Fibroblast of lung (primary cell): ENCODE measurements around the gene VPS54. TPM values are rescaled to one million over a fixed set of nuclear protein-coding genes. Genes with fewer than 3 reads are reported as not detected.

ENCODE experiments used
- DNase-seq, 2 donors: peaks; one replicate each; pipeline versions ENCODE4 v3.0.0 to v3.0.0-alpha.2; 2010; ENCODE audit warnings: low read depth in 2 of 2
- H2AFZ ChIP-seq: 2 replicates; pipeline ENCODE4 v1.5.1; 2012; ENCODE audit warnings: low read length, control low read depth, inconsistent platforms
- H3K27ac ChIP-seq: 2 replicates; pipeline ENCODE4 v1.5.1; 2011; ENCODE audit warnings: low read length, control low read depth; ENCODE audit not compliant: insufficient read depth
- H3K27me3 ChIP-seq: 2 replicates; pipeline ENCODE4 v1.5.1; 2011; ENCODE audit warnings: mild to moderate bottlenecking, low read length; ENCODE audit not compliant: control insufficient read depth, insufficient read depth
- H3K36me3 ChIP-seq: 2 replicates; pipeline ENCODE4 v1.5.1; 2011; ENCODE audit warnings: low read length; ENCODE audit not compliant: control insufficient read depth, insufficient read depth
- H3K4me1 ChIP-seq: 2 replicates; pipeline ENCODE4 v1.5.1; 2011; ENCODE audit warnings: low read length; ENCODE audit not compliant: control insufficient read depth, insufficient read depth; ENCODE audit errors: extremely low read depth
- H3K4me2 ChIP-seq: 2 replicates; pipeline ENCODE4 v1.5.1; 2011; ENCODE audit warnings: low read length, control low read depth; ENCODE audit not compliant: insufficient read depth; ENCODE audit errors: extremely low read depth
- H3K4me3 ChIP-seq, 4 experiments: fragments of 200-600 bp in 1 of 4; sonication (generic) in 1 of 4; replicated peaks in 1 of 4; 2 replicates each; pipeline ENCODE4 v1.5.1; 2011 to 2016; ENCODE audit warnings: low read length in 4 of 4, low read depth in 3 of 4, mild to moderate bottlenecking in 3 of 4, control low read depth in 2 of 4, inconsistent platforms in 1 of 4, mixed read lengths in 1 of 4; ENCODE audit not compliant: insufficient read depth in 1 of 4; ENCODE audit errors: control extremely low read depth in 1 of 4
- H3K79me2 ChIP-seq: 2 replicates; pipeline ENCODE4 v1.5.1; 2012; ENCODE audit warnings: mild to moderate bottlenecking, low read length, inconsistent platforms; ENCODE audit not compliant: control insufficient read depth, insufficient read depth
- H3K9ac ChIP-seq: 2 replicates; pipeline ENCODE4 v1.5.1; 2011; ENCODE audit warnings: mild to moderate bottlenecking, low read length, control low read depth; ENCODE audit not compliant: insufficient read depth
- H3K9me3 ChIP-seq: 2 replicates; pipeline ENCODE4 v1.5.1; 2012; ENCODE audit warnings: low read depth, low read length; ENCODE audit not compliant: control insufficient read depth, insufficient read depth
- H4K20me1 ChIP-seq: 2 replicates; pipeline ENCODE4 v1.5.1; 2011; ENCODE audit warnings: low read length; ENCODE audit not compliant: control insufficient read depth, insufficient read depth; ENCODE audit errors: extremely low read depth
- EZH2 ChIP-seq: IDR thresholded peaks from 2 replicates; pipeline ENCODE4 v1.5.1; 2012; ENCODE audit warnings: low read length, control low read depth, mild to moderate bottlenecking; ENCODE audit errors: missing control alignments
- polyA plus RNA-seq, 2 donors: library from polyadenylated mRNA; depleted of rRNA in 1 of 2; stranded (reverse) in 1 of 2; unstranded in 1 of 2; fragments of >200 nt; gene quantifications; 2 replicates each; pipeline ENCODE4 v1.2.1, GENCODE V29; 2011 to 2012; ENCODE audit warnings: missing spikeins in 1 of 2
- total RNA-seq: library from RNA; depleted of rRNA; stranded (reverse); fragments of >200 nt; gene quantifications from 2 replicates; pipeline ENCODE4 v1.2.1, GENCODE V29; 2014
- TF ChIP-seq, protein P1 (sequence below), 2 donors: IDR thresholded peaks in 1 of 2; conservative IDR thresholded peaks in 1 of 2; 1 replicate in 1 of 2; 2 replicates in 1 of 2; pipeline ENCODE4 v1.5.1; 2011 to 2012; ENCODE audit warnings: low read length in 2 of 2, control low read depth in 1 of 2, inconsistent platforms in 1 of 2, low read depth in 1 of 2, mild to moderate bottlenecking in 1 of 2

The VPS54 gene
- total and polyA plus RNA-seq, 2 donors (not counting 1 experiment from before 2014, with no cell fraction given), result 18.4 to 29.7 TPM

DNA sequence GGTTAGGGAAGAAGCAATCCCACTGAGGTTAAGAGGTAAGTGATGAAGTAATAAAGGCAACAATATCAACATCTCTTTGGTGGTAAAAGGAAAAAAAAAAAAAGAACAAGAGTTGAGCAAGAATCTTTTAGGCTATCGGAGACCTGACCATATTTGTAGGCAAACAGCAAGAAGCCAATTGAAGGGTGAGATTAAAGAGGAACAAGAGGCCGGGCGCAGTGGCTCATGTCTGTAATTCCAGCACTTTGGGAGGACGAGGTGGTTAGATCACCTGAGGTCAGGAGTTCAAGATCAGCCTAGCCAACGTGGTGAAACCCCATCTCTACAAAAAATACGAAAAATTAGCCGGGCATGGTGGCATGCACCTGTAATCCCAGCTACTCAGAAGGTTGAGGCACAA lies 11.3 kb downstream of the VPS54 start:
- no peaks in the 10 kb centered on the region for H4K20me1 ChIP-seq
- no peaks in the 10 kb centered on the region for H3K36me3 ChIP-seq
- no peak overlapping the region for H3K9ac ChIP-seq
- peaks cover 32% of the 10 kb centered on the region for H3K79me2 ChIP-seq
- peaks cover 2% of the 10 kb centered on the region for H3K4me1 ChIP-seq
- H3K27ac ChIP-seq, result no peak overlapping the region
- DNase-seq, result no peak
- no peaks in the 10 kb centered on the region for H3K9me3 ChIP-seq
- no peak overlapping the region for H3K4me3 ChIP-seq
- TF ChIP-seq, protein P1, sequence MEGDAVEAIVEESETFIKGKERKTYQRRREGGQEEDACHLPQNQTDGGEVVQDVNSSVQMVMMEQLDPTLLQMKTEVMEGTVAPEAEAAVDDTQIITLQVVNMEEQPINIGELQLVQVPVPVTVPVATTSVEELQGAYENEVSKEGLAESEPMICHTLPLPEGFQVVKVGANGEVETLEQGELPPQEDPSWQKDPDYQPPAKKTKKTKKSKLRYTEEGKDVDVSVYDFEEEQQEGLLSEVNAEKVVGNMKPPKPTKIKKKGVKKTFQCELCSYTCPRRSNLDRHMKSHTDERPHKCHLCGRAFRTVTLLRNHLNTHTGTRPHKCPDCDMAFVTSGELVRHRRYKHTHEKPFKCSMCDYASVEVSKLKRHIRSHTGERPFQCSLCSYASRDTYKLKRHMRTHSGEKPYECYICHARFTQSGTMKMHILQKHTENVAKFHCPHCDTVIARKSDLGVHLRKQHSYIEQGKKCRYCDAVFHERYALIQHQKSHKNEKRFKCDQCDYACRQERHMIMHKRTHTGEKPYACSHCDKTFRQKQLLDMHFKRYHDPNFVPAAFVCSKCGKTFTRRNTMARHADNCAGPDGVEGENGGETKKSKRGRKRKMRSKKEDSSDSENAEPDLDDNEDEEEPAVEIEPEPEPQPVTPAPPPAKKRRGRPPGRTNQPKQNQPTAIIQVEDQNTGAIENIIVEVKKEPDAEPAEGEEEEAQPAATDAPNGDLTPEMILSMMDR (conservative IDR thresholded peaks at IDR 0.05 in 1 of 2, IDR thresholded peaks at IDR 0.05 in 1 of 2; ENCODE audit: low read depth in 1 of 2, low read length in 2 of 2), result no peak
- no peak for TF ChIP-seq EZH2
- H3K4me2 ChIP-seq, result no peak overlapping the region
- H3K27me3 ChIP-seq, result no peaks in the 10 kb centered on the region
- H2AFZ ChIP-seq, result no peak overlapping the region

DNA sequence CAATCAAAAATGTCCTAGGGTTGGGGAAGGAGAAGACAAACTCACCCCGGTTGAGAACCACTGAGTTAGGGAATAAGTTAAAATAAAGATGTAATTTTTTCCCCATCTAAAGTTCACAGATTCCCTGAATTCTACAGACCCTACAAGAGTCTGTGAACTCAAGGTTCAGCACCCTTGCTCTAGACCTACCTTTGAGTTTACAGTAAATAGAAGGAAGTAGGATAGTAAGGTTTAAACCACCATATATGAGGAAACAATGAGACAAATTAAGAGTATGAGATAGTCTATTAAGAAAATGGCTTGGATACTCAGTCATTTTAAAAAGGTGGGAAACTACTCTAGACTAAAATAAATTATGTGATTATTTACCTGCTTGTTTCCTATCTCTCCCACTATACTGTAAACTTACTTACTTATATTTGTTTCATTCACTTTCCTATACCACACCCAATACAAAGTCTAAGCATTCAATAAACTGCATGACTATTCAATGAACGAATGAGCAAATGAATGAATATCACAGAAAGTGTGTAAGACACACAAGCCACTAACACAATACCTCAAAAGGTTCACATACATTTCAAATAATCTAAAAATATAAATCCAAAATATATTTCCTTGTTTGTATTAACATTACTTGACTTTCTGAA lies 13.4 kb downstream of the VPS54 start:
- Histone ChIP-seq H3K4me2 (no peak overlapping the region), H3K79me2 (peaks cover 29% of the 10 kb centered on the region), H3K9ac (no peak overlapping the region), H2AFZ (no peak overlapping the region), H3K4me3 (no peak overlapping the region), H3K4me1 (no peaks in the 10 kb centered on the region), H3K36me3 (no peaks in the 10 kb centered on the region), H3K27me3 (no peaks in the 10 kb centered on the region), H3K9me3 (no peaks in the 10 kb centered on the region), H4K20me1 (no peaks in the 10 kb centered on the region), H3K27ac (no peak overlapping the region)
- no peak for TF ChIP-seq EZH2
- TF ChIP-seq, protein P1 (conservative IDR thresholded peaks at IDR 0.05 in 1 of 2, IDR thresholded peaks at IDR 0.05 in 1 of 2; ENCODE audit: low read depth in 1 of 2, low read length in 2 of 2), result no peak
- no peak for DNase-seq

DNA sequence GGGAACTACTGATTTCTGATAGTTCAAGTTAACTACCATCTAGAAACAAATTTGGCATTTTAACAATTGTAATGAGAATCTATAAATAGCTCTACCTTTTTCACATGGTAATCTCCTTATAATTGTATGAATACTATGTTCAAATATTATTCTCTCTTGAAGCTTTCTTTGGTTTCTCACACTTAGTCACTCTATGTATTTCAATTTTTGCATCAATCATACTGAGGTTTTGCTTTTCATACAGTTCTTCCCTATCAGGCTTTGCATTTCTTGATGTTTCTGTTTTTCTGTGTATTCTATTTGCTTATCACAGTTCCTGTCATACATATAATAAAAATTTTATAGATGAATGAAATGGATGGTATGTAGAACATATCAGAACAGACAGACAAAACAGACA lies 16.0 kb downstream of the VPS54 start:
- no peak for TF ChIP-seq EZH2
- TF ChIP-seq, protein P1 (conservative IDR thresholded peaks at IDR 0.05 in 1 of 2, IDR thresholded peaks at IDR 0.05 in 1 of 2; ENCODE audit: low read depth in 1 of 2, low read length in 2 of 2), result no peak
- no peaks in the 10 kb centered on the region for H4K20me1 ChIP-seq
- no peak overlapping the region for H3K4me3 ChIP-seq
- peaks cover 18% of the 10 kb centered on the region for H3K79me2 ChIP-seq
- no peaks in the 10 kb centered on the region for H3K4me1 ChIP-seq
- H3K27me3 ChIP-seq, result no peaks in the 10 kb centered on the region
- no peak for DNase-seq
- H3K9ac ChIP-seq, result no peak overlapping the region
- H3K4me2 ChIP-seq, result no peak overlapping the region
- no peaks in the 10 kb centered on the region for H3K36me3 ChIP-seq
- H3K9me3 ChIP-seq, result no peaks in the 10 kb centered on the region
- no peak overlapping the region for H3K27ac ChIP-seq
- H2AFZ ChIP-seq, result no peak overlapping the region
